Activated naive CD8-positive, alpha-beta T cell treated with anti-CD3 and anti-CD28 coated beads, Interleukin-2, amount 10 ng/mL, durations not matched to agents 7 days and 5 days (primary cell): Measurements from ENCODE around the gene MMRN2. TPM values are rescaled to one million over a fixed set of nuclear protein-coding genes. Genes with fewer than 3 reads are reported as not detected.

ENCODE experiments used
- ATAC-seq: fragments of 150-1000 bp; cut with Tn5 transposase; one replicate; pipeline ENCODE4 v1.10.0; 2021; ENCODE audit warnings: low read depth, moderate library complexity
- POLR2A ChIA-PET: fragments of 350-600 bp; sonication (Branson Sonifier 250); formaldehyde crosslinking; loops from one replicate; lab custom pipeline; 2021; ENCODE audit warnings: antibody characterized with exemption; lab: Charles Lee
- DNase-seq: peaks from one replicate; pipeline ENCODE4 v3.0.0; 2021
- H3K27ac Mint-ChIP-seq: one replicate; pipeline ENCODE4 v1.8.0; 2022; ENCODE audit warnings: mild to moderate bottlenecking, mixed read lengths
- H3K27me3 Mint-ChIP-seq: one replicate; pipeline ENCODE4 v1.8.0; 2022; ENCODE audit warnings: mild to moderate bottlenecking, moderate library complexity, mixed read lengths
- H3K36me3 Mint-ChIP-seq: one replicate; pipeline ENCODE4 v1.8.0; 2021; ENCODE audit warnings: mild to moderate bottlenecking, mixed read lengths
- H3K4me1 Mint-ChIP-seq: one replicate; pipeline ENCODE4 v1.8.0; 2021; ENCODE audit warnings: mixed read lengths
- H3K4me3 Mint-ChIP-seq: one replicate; pipeline ENCODE4 v1.8.0; 2022; ENCODE audit warnings: mild to moderate bottlenecking, moderate library complexity, mixed read lengths
- H3K9me3 Mint-ChIP-seq: one replicate; pipeline ENCODE4 v1.8.0; 2021; ENCODE audit warnings: mixed read lengths
- total RNA-seq, 2 experiments: library from RNA; stranded (reverse); gene quantifications; one replicate each; pipeline ENCODE4 v1.2.3, GENCODE V29; 2021

The MMRN2 gene
- total RNA-seq, 2 experiments from 2014 or later: not detected

DNA sequence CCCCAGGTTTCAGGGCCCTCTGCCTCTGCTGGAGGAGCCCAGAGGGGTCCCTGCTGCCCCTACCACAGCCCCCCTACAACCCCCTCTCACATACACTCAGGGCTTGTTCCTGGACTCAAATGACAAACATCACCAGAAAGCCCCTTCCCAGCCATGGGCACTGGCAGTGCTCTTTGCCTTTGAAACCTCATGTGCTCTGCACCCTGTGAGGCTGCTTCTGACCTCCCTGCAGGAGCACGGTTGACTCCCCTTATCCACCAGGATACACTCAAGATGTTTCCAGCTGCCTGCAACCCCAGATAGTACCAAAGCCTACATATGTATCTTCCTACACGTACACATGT, 7.4 kb upstream of the MMRN2 start:
- Mint-ChIP-seq H3K4me3 (no peak overlapping the region), H3K36me3 (no peaks in the 10 kb centered on the region), H3K27me3 (peaks cover 6% of the 10 kb centered on the region), H3K4me1 (peaks cover 20% of the 10 kb centered on the region), H3K9me3 (no peaks in the 10 kb centered on the region), H3K27ac (no peak overlapping the region)
- ATAC-seq: no peak
- DNase-seq: no peak
- POLR2A ChIA-PET: no interaction called here

DNA sequence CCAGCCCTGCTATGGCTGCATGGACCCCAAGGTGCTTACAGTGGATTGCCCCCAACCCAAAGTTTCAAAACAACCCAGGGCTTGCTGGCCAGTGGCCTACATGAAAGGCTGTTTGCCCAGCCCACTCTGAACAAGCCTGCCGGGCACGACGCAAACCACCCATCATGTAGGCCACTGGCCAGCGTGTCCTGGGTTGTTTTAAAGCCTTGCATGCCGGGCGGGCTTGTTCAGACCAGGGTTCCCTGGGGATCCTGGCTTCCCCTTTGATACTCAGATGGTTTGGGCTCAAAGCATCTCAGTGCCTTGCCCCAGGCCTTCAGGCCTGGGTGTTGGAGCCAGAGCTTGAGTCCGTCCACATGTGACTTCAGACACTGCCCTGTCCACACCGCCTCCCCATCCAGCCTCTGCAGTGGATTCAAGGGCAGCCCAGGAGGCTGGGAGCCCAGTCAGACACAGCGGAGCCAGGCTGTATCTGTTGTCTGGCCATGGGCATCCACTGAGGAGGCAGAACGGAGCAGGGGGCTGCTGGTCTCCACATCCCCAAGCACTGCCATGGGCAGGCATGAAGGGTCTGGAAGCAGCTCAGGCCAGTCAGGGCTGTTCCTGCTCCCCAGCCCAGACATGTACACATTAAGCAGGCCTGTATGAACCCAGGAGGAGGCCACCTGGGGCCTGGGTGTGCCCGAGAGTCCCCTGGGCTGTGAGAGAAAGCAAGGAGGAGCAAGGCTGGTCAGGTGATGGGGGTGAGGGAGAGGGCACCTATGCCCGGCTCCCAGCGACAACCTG, 6.8 kb upstream of the MMRN2 start:
- no peak overlapping the region for H3K4me3 Mint-ChIP-seq
- ATAC-seq: no peak
- H3K9me3 Mint-ChIP-seq: no peaks in the 10 kb centered on the region
- peaks cover 20% of the 10 kb centered on the region for H3K4me1 Mint-ChIP-seq
- H3K27me3 Mint-ChIP-seq: peaks cover 3% of the 10 kb centered on the region
- POLR2A ChIA-PET: no interaction called here
- no peaks in the 10 kb centered on the region for H3K36me3 Mint-ChIP-seq
- H3K27ac Mint-ChIP-seq: no peak overlapping the region
- DNase-seq: no peak

DNA sequence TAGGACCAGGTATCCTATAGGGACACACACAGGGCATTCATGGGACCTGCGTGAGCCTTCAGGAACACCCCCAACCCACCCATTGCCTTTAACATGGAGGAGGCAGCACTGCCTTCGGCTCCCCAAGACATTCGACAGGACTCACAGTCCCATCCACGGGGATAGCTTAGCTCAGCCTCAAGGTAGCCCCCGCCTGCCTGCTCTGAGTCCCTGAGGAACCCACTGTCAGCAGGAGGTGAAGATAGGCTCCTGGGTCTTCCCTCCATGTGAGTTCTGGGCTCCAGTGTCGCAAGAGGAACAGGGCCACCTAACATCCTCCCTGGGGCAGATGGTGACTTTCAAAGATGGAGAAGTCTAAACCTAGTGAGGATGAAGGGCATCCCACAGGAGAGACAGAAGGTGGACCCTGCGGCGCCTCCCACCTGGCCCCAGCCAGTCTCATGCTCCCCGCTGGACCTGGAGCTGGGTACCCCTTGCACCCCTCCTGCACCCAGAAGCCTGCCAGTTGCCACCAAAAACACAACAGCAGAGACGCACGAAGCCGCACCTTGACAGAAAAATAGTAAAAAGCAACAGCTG, 6.0 kb upstream of the MMRN2 start:
- no peaks in the 10 kb centered on the region for H3K9me3 Mint-ChIP-seq
- H3K27me3 Mint-ChIP-seq: no peaks in the 10 kb centered on the region
- H3K27ac Mint-ChIP-seq: no peak overlapping the region
- peaks cover 20% of the 10 kb centered on the region for H3K4me1 Mint-ChIP-seq
- no peaks in the 10 kb centered on the region for H3K36me3 Mint-ChIP-seq
- POLR2A ChIA-PET: no interaction called here
- H3K4me3 Mint-ChIP-seq: no peak overlapping the region
- DNase-seq: no peak
- ATAC-seq: no peak

- Mint-ChIP-seq H3K4me1 (peaks cover 20% of the 10 kb centered on the region), H3K36me3 (no peaks in the 10 kb centered on the region), H3K27me3 (no peaks in the 10 kb centered on the region), H3K27ac (no peak overlapping the region), H3K9me3 (no peaks in the 10 kb centered on the region), H3K4me3 (no peak overlapping the region)
- POLR2A ChIA-PET: no interaction called here
- ATAC-seq (no peak), DNase-seq (no peak)
Measured at GRCh38 chr10:86962981-86963310, 5.5 kb upstream of the MMRN2 start.

- H3K9me3 Mint-ChIP-seq: no peaks in the 10 kb centered on the region
- no peak overlapping the region for H3K4me3 Mint-ChIP-seq
- POLR2A ChIA-PET: no interaction called here
- no peak overlapping the region for H3K27ac Mint-ChIP-seq
- no peaks in the 10 kb centered on the region for H3K27me3 Mint-ChIP-seq
- DNase-seq: no peak
- H3K4me1 Mint-ChIP-seq: peaks cover 17% of the 10 kb centered on the region
- no peaks in the 10 kb centered on the region for H3K36me3 Mint-ChIP-seq
- ATAC-seq: no peak
Measured at GRCh38 chr10:86962136-86962980, 4.9 kb upstream of the MMRN2 start.

DNA sequence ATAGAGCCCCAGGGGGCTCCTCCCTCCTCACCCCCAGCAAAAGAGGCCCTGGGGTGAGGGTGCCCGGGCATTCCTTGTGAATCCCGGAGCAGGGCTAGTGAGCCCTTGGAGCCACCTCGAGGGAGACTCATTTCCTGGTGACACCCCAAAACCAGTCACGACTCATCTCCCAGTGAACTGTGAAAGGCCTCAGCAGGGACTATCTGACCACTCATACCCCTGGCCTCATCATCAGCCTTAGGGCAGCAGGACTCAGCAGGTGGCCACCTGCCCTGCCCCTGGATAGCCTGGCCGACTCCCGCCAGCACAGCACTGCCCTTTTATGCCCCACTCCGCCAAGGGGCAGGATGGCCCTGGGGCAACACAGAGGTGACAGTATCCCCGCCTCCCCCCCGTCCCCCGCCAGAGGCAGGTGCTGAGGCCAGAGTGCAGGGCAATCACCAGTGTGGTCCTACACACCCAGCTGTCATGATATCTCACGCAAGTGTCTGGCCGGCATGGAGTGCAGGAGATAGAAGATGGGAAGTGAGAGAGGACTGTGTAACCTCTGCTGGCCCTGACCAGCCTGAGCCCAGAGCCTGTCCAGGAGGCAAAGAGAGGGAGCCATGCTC, 4.2 kb upstream of the MMRN2 start:
- POLR2A ChIA-PET: no interaction called here
- no peaks in the 10 kb centered on the region for H3K27me3 Mint-ChIP-seq
- no peak overlapping the region for H3K4me3 Mint-ChIP-seq
- H3K4me1 Mint-ChIP-seq: peaks cover 12% of the 10 kb centered on the region
- DNase-seq: no peak
- no peaks in the 10 kb centered on the region for H3K9me3 Mint-ChIP-seq
- no peak overlapping the region for H3K27ac Mint-ChIP-seq
- no peak for ATAC-seq
- no peaks in the 10 kb centered on the region for H3K36me3 Mint-ChIP-seq

GRCh38 chr10:86960863-86961434, 3.5 kb upstream of the MMRN2 start:
- Mint-ChIP-seq H3K36me3 (no peaks in the 10 kb centered on the region), H3K27me3 (no peaks in the 10 kb centered on the region), H3K9me3 (no peaks in the 10 kb centered on the region), H3K4me1 (peaks cover 6% of the 10 kb centered on the region), H3K27ac (no peak overlapping the region), H3K4me3 (no peak overlapping the region)
- DNase-seq (no peak), ATAC-seq (no peak)
- POLR2A ChIA-PET: no interaction called here

DNA sequence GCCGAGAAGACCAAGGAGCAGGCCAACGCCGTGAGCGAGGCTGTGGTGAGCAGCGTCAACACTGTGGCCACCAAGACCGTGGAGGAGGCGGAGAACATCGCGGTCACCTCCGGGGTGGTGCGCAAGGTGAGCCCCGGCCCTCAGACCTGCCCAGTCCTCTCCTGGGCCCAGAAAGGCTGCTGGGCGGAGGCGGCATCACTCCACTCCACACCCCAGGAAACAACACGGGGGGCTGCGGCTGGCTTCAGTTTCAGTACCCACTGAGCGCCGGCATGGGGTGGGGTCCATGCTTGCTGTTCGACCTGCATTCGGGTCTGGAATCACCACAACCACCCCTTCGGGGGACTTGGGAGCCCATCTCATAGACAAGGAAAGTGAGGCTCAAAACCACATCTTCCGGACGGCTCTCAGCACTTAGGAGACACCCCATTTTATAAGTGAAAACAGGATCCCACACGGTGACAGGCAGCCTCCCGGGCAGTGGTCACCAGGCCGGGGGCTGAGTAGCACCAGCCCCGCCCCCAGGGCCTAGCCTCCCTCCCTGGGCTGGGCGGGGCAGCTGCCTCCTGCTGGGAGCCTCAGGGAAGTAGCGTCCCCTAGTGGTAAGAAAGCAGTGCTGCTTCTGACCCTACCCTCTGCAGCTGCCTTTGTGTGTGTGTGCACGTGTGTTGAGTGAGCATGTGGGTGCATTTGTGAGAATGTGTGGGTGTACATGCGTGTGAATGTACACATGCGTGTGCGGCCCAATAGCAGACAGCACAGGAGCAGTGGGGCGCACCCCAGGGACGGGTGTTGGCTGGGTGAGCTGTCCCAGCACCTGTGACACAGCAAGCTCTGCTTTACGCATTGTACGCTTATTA, 2.8 kb upstream of the MMRN2 start:
- no peak overlapping the region for H3K27ac Mint-ChIP-seq
- POLR2A ChIA-PET: no interaction called here
- H3K9me3 Mint-ChIP-seq: no peaks in the 10 kb centered on the region

DNA sequence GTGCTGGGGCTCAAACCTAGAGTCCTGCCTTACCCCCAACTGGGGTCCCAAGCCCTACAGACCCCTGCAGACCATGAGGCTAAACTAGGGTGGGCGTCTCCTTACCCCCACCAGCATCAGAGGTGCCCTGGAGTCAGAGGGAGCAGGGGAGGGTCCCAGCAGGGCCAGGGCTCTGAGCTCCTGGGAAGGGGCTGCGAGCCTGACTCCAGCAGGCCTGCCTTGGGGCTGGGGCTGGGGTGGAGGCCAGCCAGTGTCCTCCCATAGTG, 2.3 kb upstream of the MMRN2 start:
- H3K4me1 Mint-ChIP-seq: no peaks in the 10 kb centered on the region
- H3K27ac Mint-ChIP-seq: no peak overlapping the region
- no peaks in the 10 kb centered on the region for H3K36me3 Mint-ChIP-seq
- no peaks in the 10 kb centered on the region for H3K9me3 Mint-ChIP-seq
- no peak for DNase-seq
- POLR2A ChIA-PET: no interaction called here
- no peak overlapping the region for H3K4me3 Mint-ChIP-seq
- ATAC-seq: no peak
- H3K27me3 Mint-ChIP-seq: no peaks in the 10 kb centered on the region

More for the DNA sequence above, 2.8 kb upstream of the MMRN2 start:
- ATAC-seq (peak; percentile 69), DNase-seq (no peak)
- no peak overlapping the region for H3K4me3 Mint-ChIP-seq
- H3K4me1 Mint-ChIP-seq: no peaks in the 10 kb centered on the region
- no peaks in the 10 kb centered on the region for H3K36me3 Mint-ChIP-seq
- no peaks in the 10 kb centered on the region for H3K27me3 Mint-ChIP-seq

DNA sequence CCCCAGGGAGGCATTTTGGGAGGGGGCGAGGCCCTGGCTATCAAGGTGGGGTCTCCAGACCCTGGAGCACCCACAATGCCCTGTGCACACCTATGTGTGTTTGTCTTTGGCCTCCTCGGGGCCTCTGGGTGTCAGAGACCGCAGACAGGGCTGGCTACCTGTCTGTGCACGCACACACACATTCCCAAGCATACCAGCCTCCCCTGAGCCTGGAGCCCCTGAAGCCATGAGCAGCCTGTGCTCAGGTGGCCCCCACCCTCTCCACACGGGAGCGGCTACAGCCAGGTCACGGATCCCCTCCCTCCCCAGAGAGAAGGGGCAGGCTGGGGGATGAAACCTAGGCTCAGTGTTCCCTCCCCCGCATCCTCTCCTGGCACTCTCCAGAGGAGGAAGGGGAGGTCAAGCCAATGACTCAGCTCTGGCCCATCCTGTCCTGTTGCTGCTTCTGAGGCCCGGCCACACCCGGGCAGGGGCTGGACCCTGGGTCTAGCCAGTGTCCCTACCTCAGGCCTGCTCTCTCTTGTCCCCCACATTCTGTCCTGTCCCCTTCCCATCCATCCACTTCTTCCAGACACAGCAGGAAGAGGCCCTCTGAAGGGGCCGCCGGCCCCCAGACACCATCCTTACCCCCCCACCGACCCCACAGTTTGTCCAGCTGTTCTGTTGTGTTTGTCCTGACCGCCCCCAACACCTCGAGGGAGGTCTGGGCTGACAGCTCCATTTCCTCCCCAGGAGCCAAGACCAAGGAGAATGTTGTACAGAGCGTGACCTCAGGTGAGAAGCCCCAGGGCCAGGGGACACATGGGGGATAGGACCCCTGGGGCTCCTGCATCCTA, 1.7 kb upstream of the MMRN2 start:
- H3K4me1 Mint-ChIP-seq: no peaks in the 10 kb centered on the region
- no peak overlapping the region for H3K27ac Mint-ChIP-seq
- DNase-seq (no peak), ATAC-seq (no peak)
- H3K4me3 Mint-ChIP-seq: no peak overlapping the region
- POLR2A ChIA-PET: no interaction called here
- H3K36me3 Mint-ChIP-seq: no peaks in the 10 kb centered on the region
- H3K9me3 Mint-ChIP-seq: no peaks in the 10 kb centered on the region
- H3K27me3 Mint-ChIP-seq: no peaks in the 10 kb centered on the region

- H3K4me1 Mint-ChIP-seq: no peaks in the 10 kb centered on the region
- H3K36me3 Mint-ChIP-seq: no peaks in the 10 kb centered on the region
- no peak for ATAC-seq
- no peaks in the 10 kb centered on the region for H3K27me3 Mint-ChIP-seq
- no peak for DNase-seq
- no peak within 1 kb of the TSS for H3K27ac Mint-ChIP-seq
- no peak within 1 kb of the TSS for H3K4me3 Mint-ChIP-seq
- POLR2A ChIA-PET: no interaction called here
- no peaks in the 10 kb centered on the region for H3K9me3 Mint-ChIP-seq
Measured at GRCh38 chr10:86958116-86958900, 893 bp upstream of the MMRN2 start, which contains the start of gene SNCG. TSS of gene SNCG (plus strand) at chr10:86958599. CDS start at chr10:86958698, 99 bp downstream.
